ENCODE measurements around the gene AHDC1.

GRCh38 chr1:27599605-27600497, 4.1 kb downstream of the AHDC1 start:
- TF ChIP-seq POLR2AphosphoS5 (IDR thresholded peaks at IDR 0.05) (no peak), POLR2A (IDR thresholded peaks at IDR 0.05) (no peak)
- TF ChIP-seq, protein P1, sequence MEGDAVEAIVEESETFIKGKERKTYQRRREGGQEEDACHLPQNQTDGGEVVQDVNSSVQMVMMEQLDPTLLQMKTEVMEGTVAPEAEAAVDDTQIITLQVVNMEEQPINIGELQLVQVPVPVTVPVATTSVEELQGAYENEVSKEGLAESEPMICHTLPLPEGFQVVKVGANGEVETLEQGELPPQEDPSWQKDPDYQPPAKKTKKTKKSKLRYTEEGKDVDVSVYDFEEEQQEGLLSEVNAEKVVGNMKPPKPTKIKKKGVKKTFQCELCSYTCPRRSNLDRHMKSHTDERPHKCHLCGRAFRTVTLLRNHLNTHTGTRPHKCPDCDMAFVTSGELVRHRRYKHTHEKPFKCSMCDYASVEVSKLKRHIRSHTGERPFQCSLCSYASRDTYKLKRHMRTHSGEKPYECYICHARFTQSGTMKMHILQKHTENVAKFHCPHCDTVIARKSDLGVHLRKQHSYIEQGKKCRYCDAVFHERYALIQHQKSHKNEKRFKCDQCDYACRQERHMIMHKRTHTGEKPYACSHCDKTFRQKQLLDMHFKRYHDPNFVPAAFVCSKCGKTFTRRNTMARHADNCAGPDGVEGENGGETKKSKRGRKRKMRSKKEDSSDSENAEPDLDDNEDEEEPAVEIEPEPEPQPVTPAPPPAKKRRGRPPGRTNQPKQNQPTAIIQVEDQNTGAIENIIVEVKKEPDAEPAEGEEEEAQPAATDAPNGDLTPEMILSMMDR (IDR thresholded peaks at IDR 0.05) = no peak

Data from prostate gland (tissue), 2 donors.